HEK293T (cell line): ENCODE data around the gene KCMF1.
A peak's percentile ranks its signal among the peaks of the same experiment; 100 is the strongest.

Experiments
- CTCF ChIA-PET: fragments of 350-600 bp; formaldehyde crosslinking; extraction: SDS; loops from one replicate; lab custom pipeline; 2021; ENCODE audit warnings: antibody characterized with exemption, inconsistent platforms; lab: Yijun Ruan, JAX
- POLR2A ChIA-PET: fragments of 350-600 bp; formaldehyde crosslinking; extraction: SDS; loops from one replicate; lab custom pipeline; 2020; ENCODE audit warnings: antibody characterized with exemption, inconsistent platforms; lab: Yijun Ruan, JAX
- DNase-seq: peaks from one replicate; pipeline ENCODE4 v3.0.0; 2012; ENCODE audit warnings: mixed read lengths; ENCODE audit errors: extremely low spot score
- ARNT ChIP-seq: fragments of 450-650 bp; IDR thresholded peaks from 2 replicates; pipeline ENCODE4 v1.6.1; 2017; ENCODE audit warnings: mild to moderate bottlenecking
- BHLHE40 ChIP-seq: fragments of 450-650 bp; IDR thresholded peaks from 2 replicates; pipeline ENCODE4 v1.6.1; 2016; ENCODE audit warnings: mild to moderate bottlenecking, moderate library complexity, borderline replicate concordance
- CTBP1 ChIP-seq: fragments of 450-650 bp; IDR thresholded peaks from 2 replicates; pipeline ENCODE4 v1.6.1; 2016; ENCODE audit warnings: borderline replicate concordance
- ELF4 ChIP-seq: fragments of 450-650 bp; IDR thresholded peaks from 2 replicates; pipeline ENCODE4 v1.6.1; 2017; ENCODE audit warnings: antibody characterized with exemption
- FOXA1 ChIP-seq: fragments of 450-650 bp; IDR thresholded peaks from 2 replicates; pipeline ENCODE4 v1.6.1; 2016; ENCODE audit warnings: mild to moderate bottlenecking
- FOXK2 ChIP-seq: fragments of 450-650 bp; IDR thresholded peaks from 2 replicates; pipeline ENCODE4 v1.6.1; 2016; ENCODE audit warnings: mild to moderate bottlenecking
- FOXM1 ChIP-seq: fragments of 450-650 bp; IDR thresholded peaks from 2 replicates; pipeline ENCODE4 v1.6.1; 2017; ENCODE audit warnings: mild to moderate bottlenecking, borderline replicate concordance
- HDGF ChIP-seq: fragments of 450-650 bp; IDR thresholded peaks from 2 replicates; pipeline ENCODE4 v1.6.1; 2017; ENCODE audit warnings: antibody characterized with exemption, borderline replicate concordance
- L3MBTL2 ChIP-seq: fragments of 450-650 bp; conservative IDR thresholded peaks from 2 replicates; pipeline ENCODE4 v1.6.1; 2016; ENCODE audit warnings: mild to moderate bottlenecking
- LEF1 ChIP-seq: fragments of 450-650 bp; IDR thresholded peaks from 2 replicates; pipeline ENCODE4 v1.6.1; 2017; ENCODE audit warnings: mild to moderate bottlenecking, borderline replicate concordance
- NFRKB ChIP-seq: fragments of 450-650 bp; IDR thresholded peaks from 2 replicates; pipeline ENCODE4 v1.6.1; 2016; ENCODE audit warnings: mild to moderate bottlenecking, moderate library complexity
- SP1 ChIP-seq: fragments of 450-650 bp; IDR thresholded peaks from 2 replicates; pipeline ENCODE4 v1.6.1; 2017
- SUZ12 ChIP-seq: fragments of 450-650 bp; IDR thresholded peaks from 2 replicates; pipeline ENCODE4 v1.6.1; 2016; ENCODE audit warnings: mild to moderate bottlenecking
- TARDBP ChIP-seq: fragments of 450-650 bp; IDR thresholded peaks from 2 replicates; pipeline ENCODE4 v1.6.1; 2016
- ZNF384 ChIP-seq: fragments of 450-650 bp; IDR thresholded peaks from 2 replicates; pipeline ENCODE4 v1.6.1; 2016
- TF ChIP-seq, protein P1 (sequence below): fragments of 450-650 bp; IDR thresholded peaks from 2 replicates; pipeline ENCODE4 v1.6.1; 2016

Gene KCMF1

DNA sequence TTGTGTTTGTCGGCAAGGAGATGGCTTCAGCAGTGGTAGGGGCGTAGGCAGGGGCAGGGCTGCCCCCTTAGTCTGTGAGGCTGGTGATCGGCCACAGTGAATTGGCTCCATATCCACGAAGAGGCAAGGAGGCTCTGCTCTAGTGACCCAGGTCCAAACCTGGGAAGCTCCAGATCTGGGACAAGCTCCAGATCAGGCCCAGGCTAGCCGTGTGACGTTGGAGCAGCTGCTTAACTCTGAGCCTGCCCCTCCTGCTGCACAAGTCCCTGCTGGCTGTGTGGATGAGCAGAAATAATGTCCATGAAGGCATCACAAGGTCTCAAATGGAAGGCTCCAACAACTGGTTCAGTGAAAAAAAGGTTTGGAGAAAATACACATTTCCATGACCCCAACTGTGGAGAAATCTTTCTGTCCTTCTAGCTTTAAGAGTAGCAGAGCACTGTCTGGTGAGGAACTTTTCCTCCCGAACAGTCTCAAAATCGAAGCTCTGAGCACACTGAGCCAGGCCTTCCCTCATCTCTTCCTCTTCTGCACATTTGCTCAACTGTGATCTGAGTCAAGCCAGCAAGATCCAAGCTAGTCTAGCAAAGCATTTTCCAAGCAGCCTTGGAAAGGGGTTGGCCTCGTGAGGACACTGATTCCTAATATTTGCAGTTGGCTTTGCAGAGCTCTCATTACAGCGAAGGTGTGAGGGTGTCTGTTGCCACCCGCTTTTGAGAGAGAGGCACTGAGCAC, 95.2 kb downstream of the KCMF1 start:
- CTCF ChIA-PET: interaction anchor here (0.5 to 4.4 kb wide), 16 partner anchors 11 to 341 kb away, joined by 3 to 45 read pairs (median 4); no protein-coding TSS in a partner anchor
- TF ChIP-seq ELF4 (no peak), LEF1 (no peak), SP1 (no peak), FOXA1 (no peak)
- no peak for DNase-seq

DNA sequence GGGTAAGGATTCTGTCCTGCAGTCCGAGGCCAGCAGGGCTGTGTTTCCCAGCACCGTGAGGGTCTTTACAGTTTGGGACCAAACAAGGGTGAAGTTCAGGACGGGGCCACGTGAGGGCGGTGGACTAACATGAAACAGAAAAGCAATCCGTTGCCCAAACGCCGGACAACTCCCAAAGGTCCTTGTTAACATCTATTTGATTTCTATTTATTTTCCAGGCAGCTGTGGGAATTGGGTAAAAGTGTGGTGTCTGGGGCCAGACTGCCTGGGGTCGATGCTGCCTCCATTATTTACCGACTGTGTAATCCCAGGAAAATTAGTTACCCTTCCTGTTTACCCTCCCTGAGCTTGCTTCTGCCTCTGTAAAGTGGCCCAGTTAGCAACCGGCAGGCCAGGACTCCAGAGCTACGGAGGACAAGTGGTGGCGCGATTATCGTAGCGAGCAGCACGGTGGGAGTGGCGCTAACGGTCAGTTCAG, 96.0 kb downstream of the KCMF1 start:
- POLR2A ChIA-PET: interaction anchor here (0.7 to 1.2 kb wide), 2 partner anchors 111 to 233 kb away, joined by 3 read pairs; no protein-coding TSS in a partner anchor
- CTCF ChIA-PET: interaction anchor here (0.5 to 4.4 kb wide), 27 partner anchors 8 to 340 kb away, joined by 3 to 45 read pairs (median 4); no protein-coding TSS in a partner anchor
- DNase-seq: peak; percentile 83

More for the DNA sequence above, 95.2 kb downstream of the KCMF1 start:
- POLR2A ChIA-PET: no interaction called here

DNA sequence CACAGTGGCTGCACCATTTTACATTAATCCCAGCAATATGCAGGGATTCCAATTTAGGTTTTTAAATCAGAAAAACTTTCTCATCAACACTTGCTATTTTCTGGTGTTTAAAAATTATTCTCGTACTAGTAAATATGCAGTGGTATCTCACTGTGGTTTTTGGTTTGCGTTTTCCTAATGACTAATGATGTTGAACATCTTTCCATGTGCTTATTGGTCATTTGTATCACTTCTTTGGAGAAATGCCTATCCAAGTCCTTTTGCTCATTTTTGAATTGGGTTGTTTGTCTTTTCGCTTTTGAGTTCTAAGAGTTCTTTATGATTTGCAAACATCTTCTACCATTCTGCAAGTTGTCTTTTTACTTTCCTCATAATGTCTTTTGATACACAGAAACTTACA, 100.1 kb downstream of the KCMF1 start:
- ChIA-PET CTCF (no interaction called here), POLR2A (no interaction called here)
- TF ChIP-seq FOXK2 (no peak), FOXM1 (no peak), NFRKB (no peak), LEF1 (no peak), BHLHE40 (no peak), FOXA1 (no peak), ARNT (no peak), CTBP1 (no peak), HDGF (no peak), ZNF384 (no peak), SP1 (no peak), SUZ12 (no peak), TARDBP (no peak), ELF4 (no peak), L3MBTL2 (no peak)
- TF ChIP-seq, protein P1, sequence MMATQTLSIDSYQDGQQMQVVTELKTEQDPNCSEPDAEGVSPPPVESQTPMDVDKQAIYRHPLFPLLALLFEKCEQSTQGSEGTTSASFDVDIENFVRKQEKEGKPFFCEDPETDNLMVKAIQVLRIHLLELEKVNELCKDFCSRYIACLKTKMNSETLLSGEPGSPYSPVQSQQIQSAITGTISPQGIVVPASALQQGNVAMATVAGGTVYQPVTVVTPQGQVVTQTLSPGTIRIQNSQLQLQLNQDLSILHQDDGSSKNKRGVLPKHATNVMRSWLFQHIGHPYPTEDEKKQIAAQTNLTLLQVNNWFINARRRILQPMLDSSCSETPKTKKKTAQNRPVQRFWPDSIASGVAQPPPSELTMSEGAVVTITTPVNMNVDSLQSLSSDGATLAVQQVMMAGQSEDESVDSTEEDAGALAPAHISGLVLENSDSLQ: no peak
- no peak for DNase-seq

More for the DNA sequence above, 96.0 kb downstream of the KCMF1 start:
- no peak for TF ChIP-seq ZNF384
- no peak for TF ChIP-seq NFRKB
- TF ChIP-seq CTBP1: no peak
- no peak for TF ChIP-seq TARDBP
- TF ChIP-seq ARNT: no peak
- TF ChIP-seq FOXA1: no peak
- no peak for TF ChIP-seq SUZ12
- TF ChIP-seq LEF1: no peak
- no peak for TF ChIP-seq SP1
- no peak for TF ChIP-seq L3MBTL2
- TF ChIP-seq BHLHE40: no peak
- TF ChIP-seq FOXM1: no peak

DNA sequence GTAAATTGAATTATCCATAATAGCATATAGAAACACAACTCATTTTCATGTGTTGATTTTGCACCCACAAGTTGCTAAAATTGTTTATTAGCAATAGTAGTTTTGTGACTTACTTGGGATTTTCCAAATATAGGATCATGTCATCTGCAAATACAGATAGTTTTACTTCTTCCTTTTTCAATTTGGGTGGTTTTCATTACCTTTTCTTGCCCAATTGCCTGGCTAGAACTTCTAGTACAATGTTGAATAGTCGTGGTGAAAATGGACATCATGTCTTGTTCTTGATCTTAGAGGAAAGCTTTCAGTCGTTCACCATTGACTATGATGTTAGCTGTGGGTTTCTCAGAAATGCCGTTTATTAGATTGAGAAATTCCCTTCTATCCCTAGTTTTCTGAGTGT, 102.1 kb downstream of the KCMF1 start:
- no peak for DNase-seq
- ChIA-PET POLR2A (no interaction called here), CTCF (interaction anchor here (0.6 kb wide), 1 partner anchor 154 kb away, joined by 3 read pairs; no protein-coding TSS in a partner anchor)
- no peak for TF ChIP-seq ZNF384
- TF ChIP-seq LEF1: no peak
- no peak for TF ChIP-seq L3MBTL2
- no peak for TF ChIP-seq FOXM1
- no peak for TF ChIP-seq ARNT
- TF ChIP-seq, protein P1: no peak
- TF ChIP-seq NFRKB: no peak
- no peak for TF ChIP-seq TARDBP
- TF ChIP-seq BHLHE40: no peak
- TF ChIP-seq SP1: no peak
- TF ChIP-seq FOXK2: no peak
- no peak for TF ChIP-seq SUZ12
- TF ChIP-seq HDGF: no peak
- no peak for TF ChIP-seq ELF4
- TF ChIP-seq CTBP1: no peak
- TF ChIP-seq FOXA1: no peak

DNA sequence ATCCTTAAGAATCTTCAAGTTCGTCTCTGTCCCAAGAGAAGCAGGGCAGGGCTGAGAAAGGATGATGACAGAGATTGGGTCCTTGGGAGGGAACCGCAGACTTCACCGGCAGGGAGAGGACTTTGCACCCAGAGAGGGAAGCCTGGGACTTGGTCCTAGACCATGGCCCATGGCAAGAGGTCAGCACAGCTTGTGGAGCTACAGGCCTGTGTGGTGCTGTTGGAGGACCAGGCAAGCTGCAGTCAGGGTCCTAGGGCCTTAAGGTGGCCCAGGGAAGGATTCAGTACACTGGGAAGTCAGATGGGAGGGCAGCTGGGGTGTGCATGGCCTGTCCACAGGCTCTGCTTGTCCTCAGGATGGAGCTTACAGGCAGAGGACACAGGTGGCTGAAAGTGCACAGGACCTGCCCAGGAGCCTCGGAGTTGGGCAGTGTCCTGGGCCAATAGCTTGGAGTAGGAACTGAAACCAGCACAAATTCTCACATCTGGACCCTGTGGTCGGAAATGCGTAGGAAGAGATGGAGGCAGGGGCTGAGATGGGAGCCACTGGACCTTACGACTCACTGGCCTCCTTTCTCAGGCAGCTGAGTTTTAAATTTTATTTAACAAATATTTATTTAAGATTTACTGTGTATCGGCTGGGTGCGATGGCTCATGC, 105.8 kb downstream of the KCMF1 start:
- DNase-seq: no peak
- ChIA-PET POLR2A (no interaction called here), CTCF (interaction anchor here (0.9 kb wide), 1 partner anchor 10 kb away, joined by 3 read pairs; no protein-coding TSS in a partner anchor)
- TF ChIP-seq NFRKB: no peak
- TF ChIP-seq CTBP1: no peak
- no peak for TF ChIP-seq SP1
- no peak for TF ChIP-seq SUZ12
- TF ChIP-seq FOXA1: no peak
- no peak for TF ChIP-seq ZNF384
- no peak for TF ChIP-seq ARNT
- TF ChIP-seq FOXM1: no peak
- TF ChIP-seq, protein P1: no peak
- TF ChIP-seq TARDBP: no peak
- TF ChIP-seq ELF4: no peak
- no peak for TF ChIP-seq LEF1
- TF ChIP-seq FOXK2: no peak
- no peak for TF ChIP-seq HDGF
- TF ChIP-seq BHLHE40: no peak
- TF ChIP-seq L3MBTL2: no peak
